Aorta (tissue), 5 donors: ENCODE measurements around the gene PSMF1. TPM values are rescaled to one million over a fixed set of nuclear protein-coding genes. Genes with fewer than 3 reads are reported as not detected.
"Not testable (repeated sequence)": the region's sequence is repeated elsewhere in the genome, so short reads cannot be mapped to it uniquely, and the experiment has no call there.

Experiments
- ATAC-seq: fragments of 200-7000 bp; cut with Tn5 transposase; one replicate; pipeline ENCODE4 v1.9.1; 2022; ENCODE audit warnings: moderate library complexity; ENCODE audit not compliant: low FRiP score
- DNase-seq, 2 donors: peaks; one replicate each; pipeline ENCODE4 v3.0.0-alpha.2; 2020
- H3K27ac ChIP-seq, 2 donors: one replicate each; pipeline ENCODE4 v1.5.1; 2013; ENCODE audit warnings: low read length in 2 of 2, mild to moderate bottlenecking in 2 of 2, moderate library complexity in 2 of 2, control low read depth in 1 of 2, inconsistent platforms in 1 of 2, low read depth in 1 of 2
- H3K27me3 ChIP-seq, 2 donors: one replicate each; pipeline ENCODE4 v1.6.1; 2013; ENCODE audit warnings: control low read depth in 1 of 2, low read length in 1 of 2, mild to moderate bottlenecking in 1 of 2, moderate library complexity in 1 of 2; ENCODE audit not compliant: insufficient read depth in 2 of 2, control insufficient read depth in 1 of 2
- H3K36me3 ChIP-seq, 2 donors: one replicate each; pipeline ENCODE4 v1.6.1; 2013; ENCODE audit warnings: control low read depth in 1 of 2, low read length in 1 of 2, mild to moderate bottlenecking in 1 of 2; ENCODE audit not compliant: insufficient read depth in 2 of 2, control insufficient read depth in 1 of 2
- H3K4me1 ChIP-seq, 2 donors: one replicate each; pipeline ENCODE4 v1.6.1; 2013; ENCODE audit warnings: low read length in 2 of 2, control low read depth in 1 of 2, mild to moderate bottlenecking in 1 of 2, moderate library complexity in 1 of 2; ENCODE audit not compliant: insufficient read depth in 2 of 2, control insufficient read depth in 1 of 2
- H3K4me3 ChIP-seq, 2 donors: one replicate each; pipeline ENCODE4 v1.5.1; 2013; ENCODE audit warnings: low read length in 2 of 2, control low read depth in 1 of 2, mild to moderate bottlenecking in 1 of 2
- H3K9me3 ChIP-seq: one replicate; pipeline ENCODE4 v1.6.1; 2013; ENCODE audit warnings: mild to moderate bottlenecking, low read length; ENCODE audit not compliant: control insufficient read depth
- WGBS, 2 donors: extraction: QIAGEN DNeasy Blood & Tissue Kit; methylation state at CpG; one replicate each; pipeline ENCODE4 v1.1.7; 2013; 5-methylcytosine and 5-hydroxymethylcytosine counted together
- intact Hi-C, 2 donors: fragments of 100-400 bp; cut with DNase I; formaldehyde crosslinking; loops; one replicate each; pipeline versions ENCODE4 v1.14.2 to v1.15.0; 2022
- polyA plus RNA-seq, 2 donors: library from polyadenylated mRNA; stranded (reverse); fragments of 200-250 nt; gene quantifications; one replicate each; pipeline ENCODE4 v1.2.3, GENCODE V29; 2013
- total RNA-seq, 2 donors: library from RNA; stranded (reverse); fragmentation: NEBNext Ultra II Directional; extraction: Animal tissue kit (Norgen Biotek cat#: 25700); gene quantifications; one replicate each; pipeline ENCODE4 v1.2.1, GENCODE V29; 2021
- donor health status: healthy with polysubstance abuse.
- donor health status: Bipolar disorder and iron deficiency.
- donor health status: DM: no; HTN: no; CAD: no.
- donor health status: DM: no; HTN: no; CAD: no.
- donor health status: DM: yes; HTN: yes; CAD: no.

PSMF1 gene
- total and polyA plus RNA-seq, 4 donors = 39.3 to 105 (median 83.8) TPM

DNA sequence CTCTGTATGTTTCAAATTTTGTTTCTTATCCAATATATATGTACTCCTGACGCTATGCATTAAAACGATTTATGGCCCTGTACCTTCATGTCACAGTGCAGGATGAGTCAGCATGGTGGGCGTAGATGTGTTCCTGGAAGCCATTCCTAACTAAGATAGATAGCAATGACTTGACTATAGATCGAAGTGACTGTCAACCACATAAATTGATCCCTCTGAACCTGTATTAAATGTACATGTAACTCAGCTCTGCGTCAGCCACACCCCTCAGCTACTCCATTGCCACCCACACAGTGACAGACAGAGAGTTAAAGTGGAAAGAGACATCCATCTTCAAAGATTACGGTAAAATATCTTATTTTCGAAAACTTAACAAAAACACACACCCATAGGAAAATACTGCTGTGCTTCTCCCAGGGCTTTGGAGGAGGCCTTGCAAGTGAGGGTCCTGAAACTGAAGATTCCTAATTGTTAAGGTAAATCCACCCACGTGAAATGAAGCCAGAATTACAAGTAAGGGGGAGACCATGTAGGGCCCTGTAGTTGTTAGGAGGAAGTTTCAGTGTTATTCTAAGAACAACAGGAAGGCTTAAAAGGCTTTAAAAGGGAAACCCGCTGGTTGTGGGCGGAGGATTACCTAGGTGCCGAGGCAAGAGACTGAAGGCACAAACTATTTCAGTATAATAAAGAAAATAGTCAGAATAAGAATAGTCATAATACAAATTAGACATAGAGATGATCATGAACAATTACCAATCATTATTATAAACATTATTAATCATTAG, 97.2 kb downstream of the PSMF1 start:
- Histone ChIP-seq H3K27ac (no peak overlapping the region), H3K4me3 (no peak overlapping the region), H3K36me3 (no peaks in the 10 kb centered on the region), H3K27me3 (no peaks in the 10 kb centered on the region), H3K9me3 (no peaks in the 10 kb centered on the region), H3K4me1 (no peaks in the 10 kb centered on the region)
- DNase-seq = no peak
- WGBS, 2 donors = 67 to 70% methylated on average over 11 of the region's 11 CpGs
- ATAC-seq = no peak
- intact Hi-C loops = no loop called here

DNA sequence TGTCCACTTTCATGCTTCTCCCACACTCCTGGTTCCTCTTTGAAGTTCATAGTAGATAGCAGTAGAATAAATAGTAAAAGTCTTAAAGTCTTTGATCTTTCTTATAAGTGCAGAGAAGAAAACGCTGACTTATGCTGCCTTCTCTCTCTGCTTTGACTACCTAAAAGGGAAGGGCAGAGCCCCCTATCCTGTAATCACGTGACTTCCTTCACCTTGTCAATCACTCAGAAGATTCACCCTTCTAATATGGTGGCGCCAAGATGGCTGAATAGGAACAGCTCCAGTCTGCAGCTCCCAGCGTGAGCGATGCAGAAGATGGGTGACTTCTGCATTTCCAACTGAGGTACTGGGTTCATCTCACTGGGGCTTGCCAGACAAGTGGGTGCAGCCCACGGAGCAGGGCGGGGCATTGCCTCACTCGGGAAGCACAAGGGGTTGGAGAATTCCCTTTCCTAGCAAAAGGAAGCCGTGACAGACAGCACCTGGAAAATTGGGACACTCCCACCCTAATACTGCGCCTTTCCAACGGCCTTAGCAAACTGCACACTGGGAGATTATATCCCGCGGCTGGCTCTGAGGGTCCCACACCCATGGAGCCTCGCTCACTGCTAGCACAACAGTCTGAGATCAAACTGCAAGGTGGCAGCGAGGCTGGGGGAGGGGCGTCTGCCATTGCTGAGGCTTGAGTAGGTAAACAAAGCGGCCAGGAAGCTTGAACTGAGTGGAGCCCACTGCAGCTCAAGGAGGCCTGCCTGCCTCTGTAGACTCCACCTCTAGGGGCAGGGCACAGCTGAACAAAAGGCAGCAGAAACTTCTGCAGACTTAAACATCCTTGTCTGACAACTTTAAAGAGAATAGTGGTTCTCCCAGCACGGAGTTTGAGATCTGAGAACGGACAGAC, 98.4 kb downstream of the PSMF1 start:
- WGBS, 2 donors = 80 to 81% methylated on average over 19 of the region's 19 CpGs

More for the DNA sequence above, 98.4 kb downstream of the PSMF1 start:
- H3K27ac ChIP-seq, H3K4me1 ChIP-seq, ATAC-seq, H3K4me3 ChIP-seq, H3K9me3 ChIP-seq, H3K27me3 ChIP-seq, DNase-seq, intact Hi-C loops, H3K36me3 ChIP-seq: not testable (repeated sequence)

Other genes with a start within 250 kb of the PSMF1 start
- under 1 TPM; 0.19 to 0.33 TPM for gene ANGPT4, start 202.3 kb upstream of the PSMF1 start, total RNA-seq
- under 1 TPM in 1 of 2 donors, not detected in 1; 0.72 TPM for gene ANGPT4, start 202.3 kb upstream of the PSMF1 start, polyA plus RNA-seq
- gene RSPO4, start 116.3 kb upstream of the PSMF1 start, total RNA-seq = 1 to 10 TPM in 1 of 2 donors, under 1 TPM in 1; 0.93 to 1.0 TPM
- not detected for gene RSPO4, start 116.3 kb upstream of the PSMF1 start, polyA plus RNA-seq
- 1 to 10 TPM in 1 of 2 donors, under 1 TPM in 1; 0.71 to 3.8 TPM for gene TMEM74B, start 66.4 kb downstream of the PSMF1 start, total RNA-seq
- 1 to 10 TPM in 1 of 2 donors, not detected in 1; 1.9 TPM for gene TMEM74B, start 66.4 kb downstream of the PSMF1 start, polyA plus RNA-seq
- gene C20orf202, start 84.9 kb downstream of the PSMF1 start, total RNA-seq = under 1 TPM in 1 of 2 donors, not detected in 1; 0.54 TPM
- gene C20orf202, start 84.9 kb downstream of the PSMF1 start, polyA plus RNA-seq = under 1 TPM; 0.26 to 0.88 TPM
- not detected for gene RAD21L1, start 107.4 kb downstream of the PSMF1 start, total RNA-seq
- gene RAD21L1, start 107.4 kb downstream of the PSMF1 start, polyA plus RNA-seq = not detected
- 1 to 10 TPM; 4.9 to 6.2 TPM for gene SNPH, start 147.7 kb downstream of the PSMF1 start, total RNA-seq
- 1 to 10 TPM; 1.3 to 6.8 TPM for gene SNPH, start 147.7 kb downstream of the PSMF1 start, polyA plus RNA-seq
- 1 to 10 TPM; 5.3 to 6.9 TPM for gene SDCBP2, start 210.5 kb downstream of the PSMF1 start, total RNA-seq
- 10 to 100 TPM in 1 of 2 donors, 1 to 10 TPM in 1; 4.0 to 63.4 TPM for gene SDCBP2, start 210.5 kb downstream of the PSMF1 start, polyA plus RNA-seq